ENCODE measurements around the gene PRSS36. TPM values are rescaled to one million over a fixed set of nuclear protein-coding genes. Genes with fewer than 3 reads are reported as not detected.

PRSS36 gene
- total and polyA plus RNA-seq, 9 of the 15 experiments (the other 6 are each of a cell fraction or from before 2014, with no cell fraction given), result 0.09 to 1.2 (median 0.54) TPM; not detected in 2

DNA sequence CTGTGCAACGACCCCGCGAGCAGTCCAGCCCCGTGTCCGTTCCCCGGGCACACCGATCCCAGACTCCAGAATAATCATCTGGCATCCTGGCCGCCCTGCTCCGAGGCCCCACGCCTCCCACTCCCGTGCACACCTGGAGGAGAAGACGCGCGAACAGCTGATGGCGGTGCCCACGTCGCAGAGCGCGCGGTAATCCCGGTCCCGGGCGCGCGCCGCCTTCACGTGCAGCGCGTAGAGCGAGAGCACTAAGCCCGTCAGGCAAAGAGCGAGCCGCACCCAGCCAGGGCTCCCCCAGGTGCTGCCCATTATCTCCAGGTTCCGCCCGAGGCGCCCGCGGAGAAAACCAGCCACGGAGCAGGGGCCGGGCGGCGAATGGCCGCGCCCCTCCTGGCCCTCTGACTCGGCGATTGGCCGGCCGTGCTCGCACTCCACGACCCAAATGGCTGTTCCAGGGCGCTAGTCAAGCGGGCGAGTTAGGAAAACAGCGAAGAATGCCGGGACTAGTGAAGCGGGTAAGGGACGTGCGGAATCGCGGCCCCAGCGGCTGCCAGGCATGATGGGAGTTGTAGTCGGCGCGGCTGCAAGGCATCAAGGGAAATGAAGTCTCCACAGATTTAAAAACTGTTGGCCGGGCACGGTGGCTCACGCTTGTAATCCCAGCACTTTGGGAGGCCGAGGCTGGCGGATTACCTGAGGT is 55.3 kb downstream of the PRSS36 start, which contains the start of gene VKORC1 (continued):
- no peak for TF ChIP-seq ZNF699 (CRISPR knock-in tag; IDR thresholded peaks at IDR 0.05; ENCODE audit: insufficient replicate concordance)
- peak in 1 of 2 experiments; percentile 46; a peak in 1 of 4 replicates for TF ChIP-seq RCOR1 (IDR thresholded peaks at IDR 0.05; ENCODE audit: borderline replicate concordance in 1 of 2, low read depth in 2 of 2, low read length in 2 of 2)
- TF ChIP-seq, protein P1, sequence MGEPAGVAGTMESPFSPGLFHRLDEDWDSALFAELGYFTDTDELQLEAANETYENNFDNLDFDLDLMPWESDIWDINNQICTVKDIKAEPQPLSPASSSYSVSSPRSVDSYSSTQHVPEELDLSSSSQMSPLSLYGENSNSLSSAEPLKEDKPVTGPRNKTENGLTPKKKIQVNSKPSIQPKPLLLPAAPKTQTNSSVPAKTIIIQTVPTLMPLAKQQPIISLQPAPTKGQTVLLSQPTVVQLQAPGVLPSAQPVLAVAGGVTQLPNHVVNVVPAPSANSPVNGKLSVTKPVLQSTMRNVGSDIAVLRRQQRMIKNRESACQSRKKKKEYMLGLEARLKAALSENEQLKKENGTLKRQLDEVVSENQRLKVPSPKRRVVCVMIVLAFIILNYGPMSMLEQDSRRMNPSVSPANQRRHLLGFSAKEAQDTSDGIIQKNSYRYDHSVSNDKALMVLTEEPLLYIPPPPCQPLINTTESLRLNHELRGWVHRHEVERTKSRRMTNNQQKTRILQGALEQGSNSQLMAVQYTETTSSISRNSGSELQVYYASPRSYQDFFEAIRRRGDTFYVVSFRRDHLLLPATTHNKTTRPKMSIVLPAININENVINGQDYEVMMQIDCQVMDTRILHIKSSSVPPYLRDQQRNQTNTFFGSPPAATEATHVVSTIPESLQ (CRISPR knock-in tag; IDR thresholded peaks at IDR 0.05), result no peak
- peak; percentile 76; the same call in 1 of the 2 replicates for TF ChIP-seq GATAD2A (IDR thresholded peaks at IDR 0.05)
- TF ChIP-seq, protein P2, sequence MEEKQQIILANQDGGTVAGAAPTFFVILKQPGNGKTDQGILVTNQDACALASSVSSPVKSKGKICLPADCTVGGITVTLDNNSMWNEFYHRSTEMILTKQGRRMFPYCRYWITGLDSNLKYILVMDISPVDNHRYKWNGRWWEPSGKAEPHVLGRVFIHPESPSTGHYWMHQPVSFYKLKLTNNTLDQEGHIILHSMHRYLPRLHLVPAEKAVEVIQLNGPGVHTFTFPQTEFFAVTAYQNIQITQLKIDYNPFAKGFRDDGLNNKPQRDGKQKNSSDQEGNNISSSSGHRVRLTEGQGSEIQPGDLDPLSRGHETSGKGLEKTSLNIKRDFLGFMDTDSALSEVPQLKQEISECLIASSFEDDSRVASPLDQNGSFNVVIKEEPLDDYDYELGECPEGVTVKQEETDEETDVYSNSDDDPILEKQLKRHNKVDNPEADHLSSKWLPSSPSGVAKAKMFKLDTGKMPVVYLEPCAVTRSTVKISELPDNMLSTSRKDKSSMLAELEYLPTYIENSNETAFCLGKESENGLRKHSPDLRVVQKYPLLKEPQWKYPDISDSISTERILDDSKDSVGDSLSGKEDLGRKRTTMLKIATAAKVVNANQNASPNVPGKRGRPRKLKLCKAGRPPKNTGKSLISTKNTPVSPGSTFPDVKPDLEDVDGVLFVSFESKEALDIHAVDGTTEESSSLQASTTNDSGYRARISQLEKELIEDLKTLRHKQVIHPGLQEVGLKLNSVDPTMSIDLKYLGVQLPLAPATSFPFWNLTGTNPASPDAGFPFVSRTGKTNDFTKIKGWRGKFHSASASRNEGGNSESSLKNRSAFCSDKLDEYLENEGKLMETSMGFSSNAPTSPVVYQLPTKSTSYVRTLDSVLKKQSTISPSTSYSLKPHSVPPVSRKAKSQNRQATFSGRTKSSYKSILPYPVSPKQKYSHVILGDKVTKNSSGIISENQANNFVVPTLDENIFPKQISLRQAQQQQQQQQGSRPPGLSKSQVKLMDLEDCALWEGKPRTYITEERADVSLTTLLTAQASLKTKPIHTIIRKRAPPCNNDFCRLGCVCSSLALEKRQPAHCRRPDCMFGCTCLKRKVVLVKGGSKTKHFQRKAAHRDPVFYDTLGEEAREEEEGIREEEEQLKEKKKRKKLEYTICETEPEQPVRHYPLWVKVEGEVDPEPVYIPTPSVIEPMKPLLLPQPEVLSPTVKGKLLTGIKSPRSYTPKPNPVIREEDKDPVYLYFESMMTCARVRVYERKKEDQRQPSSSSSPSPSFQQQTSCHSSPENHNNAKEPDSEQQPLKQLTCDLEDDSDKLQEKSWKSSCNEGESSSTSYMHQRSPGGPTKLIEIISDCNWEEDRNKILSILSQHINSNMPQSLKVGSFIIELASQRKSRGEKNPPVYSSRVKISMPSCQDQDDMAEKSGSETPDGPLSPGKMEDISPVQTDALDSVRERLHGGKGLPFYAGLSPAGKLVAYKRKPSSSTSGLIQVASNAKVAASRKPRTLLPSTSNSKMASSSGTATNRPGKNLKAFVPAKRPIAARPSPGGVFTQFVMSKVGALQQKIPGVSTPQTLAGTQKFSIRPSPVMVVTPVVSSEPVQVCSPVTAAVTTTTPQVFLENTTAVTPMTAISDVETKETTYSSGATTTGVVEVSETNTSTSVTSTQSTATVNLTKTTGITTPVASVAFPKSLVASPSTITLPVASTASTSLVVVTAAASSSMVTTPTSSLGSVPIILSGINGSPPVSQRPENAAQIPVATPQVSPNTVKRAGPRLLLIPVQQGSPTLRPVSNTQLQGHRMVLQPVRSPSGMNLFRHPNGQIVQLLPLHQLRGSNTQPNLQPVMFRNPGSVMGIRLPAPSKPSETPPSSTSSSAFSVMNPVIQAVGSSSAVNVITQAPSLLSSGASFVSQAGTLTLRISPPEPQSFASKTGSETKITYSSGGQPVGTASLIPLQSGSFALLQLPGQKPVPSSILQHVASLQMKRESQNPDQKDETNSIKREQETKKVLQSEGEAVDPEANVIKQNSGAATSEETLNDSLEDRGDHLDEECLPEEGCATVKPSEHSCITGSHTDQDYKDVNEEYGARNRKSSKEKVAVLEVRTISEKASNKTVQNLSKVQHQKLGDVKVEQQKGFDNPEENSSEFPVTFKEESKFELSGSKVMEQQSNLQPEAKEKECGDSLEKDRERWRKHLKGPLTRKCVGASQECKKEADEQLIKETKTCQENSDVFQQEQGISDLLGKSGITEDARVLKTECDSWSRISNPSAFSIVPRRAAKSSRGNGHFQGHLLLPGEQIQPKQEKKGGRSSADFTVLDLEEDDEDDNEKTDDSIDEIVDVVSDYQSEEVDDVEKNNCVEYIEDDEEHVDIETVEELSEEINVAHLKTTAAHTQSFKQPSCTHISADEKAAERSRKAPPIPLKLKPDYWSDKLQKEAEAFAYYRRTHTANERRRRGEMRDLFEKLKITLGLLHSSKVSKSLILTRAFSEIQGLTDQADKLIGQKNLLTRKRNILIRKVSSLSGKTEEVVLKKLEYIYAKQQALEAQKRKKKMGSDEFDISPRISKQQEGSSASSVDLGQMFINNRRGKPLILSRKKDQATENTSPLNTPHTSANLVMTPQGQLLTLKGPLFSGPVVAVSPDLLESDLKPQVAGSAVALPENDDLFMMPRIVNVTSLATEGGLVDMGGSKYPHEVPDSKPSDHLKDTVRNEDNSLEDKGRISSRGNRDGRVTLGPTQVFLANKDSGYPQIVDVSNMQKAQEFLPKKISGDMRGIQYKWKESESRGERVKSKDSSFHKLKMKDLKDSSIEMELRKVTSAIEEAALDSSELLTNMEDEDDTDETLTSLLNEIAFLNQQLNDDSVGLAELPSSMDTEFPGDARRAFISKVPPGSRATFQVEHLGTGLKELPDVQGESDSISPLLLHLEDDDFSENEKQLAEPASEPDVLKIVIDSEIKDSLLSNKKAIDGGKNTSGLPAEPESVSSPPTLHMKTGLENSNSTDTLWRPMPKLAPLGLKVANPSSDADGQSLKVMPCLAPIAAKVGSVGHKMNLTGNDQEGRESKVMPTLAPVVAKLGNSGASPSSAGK (IDR thresholded peaks at IDR 0.05), result peak; percentile 78
- peak; percentile 92 for TF ChIP-seq HNRNPLL (IDR thresholded peaks at IDR 0.05; ENCODE audit: low read depth, low read length, poor library complexity, severe bottlenecking)
- peak; percentile 76 for TF ChIP-seq FIP1L1 (IDR thresholded peaks at IDR 0.05; ENCODE audit: low read depth, low read length, poor library complexity, severe bottlenecking)

Data from K562 (cell line).